ENCODE data around the gene TMTC3.
"Not testable (repeated sequence)": the region's sequence is repeated elsewhere in the genome, so short reads cannot be mapped to it uniquely, and the experiment has no call there.

The TMTC3 gene

GRCh38 chr12:88188180-88188579 lies 46.1 kb downstream of the TMTC3 start:
- Histone ChIP-seq H3K27ac (ENCODE audit: low read depth, low read length) (no peak overlapping the region), H3K4me1 (ENCODE audit: control insufficient read depth, insufficient read depth, low read length) (peaks cover 3% of the 10 kb centered on the region; the same call in 1 of the 2 replicates), H3K27me3 (ENCODE audit: control insufficient read depth, insufficient read depth, low read length) (no peaks in the 10 kb centered on the region), H3K4me3 (ENCODE audit: low read depth, low read length) (no peak overlapping the region), H3K9me3 (ENCODE audit: control insufficient read depth, insufficient read depth, low read depth, low read length) (peaks cover 5% of the 10 kb centered on the region; the same call in 1 of the 2 replicates), H3K9ac (ENCODE audit: low read length) (no peak overlapping the region), H3K36me3 (ENCODE audit: control insufficient read depth, insufficient read depth, low read length) (peaks cover 17% of the 10 kb centered on the region)

- Histone ChIP-seq H3K4me3 (ENCODE audit: low read depth, low read length) (no peak overlapping the region), H3K9me3 (ENCODE audit: control insufficient read depth, insufficient read depth, low read depth, low read length) (no peaks in the 10 kb centered on the region), H3K9ac (ENCODE audit: low read length) (no peak overlapping the region), H3K36me3 (ENCODE audit: control insufficient read depth, insufficient read depth, low read length) (peaks cover 10% of the 10 kb centered on the region), H3K4me1 (ENCODE audit: control insufficient read depth, insufficient read depth, low read length) (no peaks in the 10 kb centered on the region), H3K27me3 (ENCODE audit: control insufficient read depth, insufficient read depth, low read length) (no peaks in the 10 kb centered on the region), H3K27ac (ENCODE audit: low read depth, low read length) (no peak overlapping the region)
These were observed 50.3 kb downstream of the TMTC3 start for GRCh38 chr12:88192426-88192825.

DNA sequence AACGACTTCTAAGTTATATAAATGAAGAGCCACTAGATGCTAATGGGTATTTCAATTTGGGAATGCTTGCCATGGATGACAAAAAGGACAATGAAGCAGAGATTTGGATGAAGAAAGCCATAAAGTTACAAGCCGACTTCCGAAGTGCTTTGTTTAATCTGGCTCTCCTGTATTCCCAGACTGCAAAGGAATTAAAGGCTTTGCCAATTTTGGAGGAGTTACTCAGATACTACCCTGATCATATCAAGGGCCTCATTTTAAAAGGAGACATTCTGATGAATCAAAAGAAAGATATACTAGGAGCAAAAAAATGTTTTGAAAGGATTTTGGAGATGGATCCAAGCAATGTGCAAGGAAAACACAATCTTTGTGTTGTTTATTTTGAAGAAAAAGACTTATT lies 52.8 kb downstream of the TMTC3 start:
- Histone ChIP-seq H3K9ac (ENCODE audit: low read length) (no peak overlapping the region), H3K27ac (ENCODE audit: low read depth, low read length) (no peak overlapping the region), H3K4me3 (ENCODE audit: low read depth, low read length) (no peak overlapping the region), H3K27me3 (ENCODE audit: control insufficient read depth, insufficient read depth, low read length) (no peaks in the 10 kb centered on the region), H3K36me3 (ENCODE audit: control insufficient read depth, insufficient read depth, low read length) (peaks cover 10% of the 10 kb centered on the region), H3K4me1 (ENCODE audit: control insufficient read depth, insufficient read depth, low read length) (no peaks in the 10 kb centered on the region), H3K9me3 (ENCODE audit: control insufficient read depth, insufficient read depth, low read depth, low read length) (no peaks in the 10 kb centered on the region)

GRCh38 chr12:88200029-88200428 lies 57.9 kb downstream of the TMTC3 start:
- Histone ChIP-seq H3K36me3 (ENCODE audit: control insufficient read depth, insufficient read depth, low read length) (peaks cover 7% of the 10 kb centered on the region), H3K27ac (ENCODE audit: low read depth, low read length) (no peak overlapping the region), H3K9me3 (ENCODE audit: control insufficient read depth, insufficient read depth, low read depth, low read length) (peaks cover 19% of the 10 kb centered on the region), H3K27me3 (ENCODE audit: control insufficient read depth, insufficient read depth, low read length) (no peaks in the 10 kb centered on the region), H3K4me3 (ENCODE audit: low read depth, low read length) (no peak overlapping the region), H3K4me1 (ENCODE audit: control insufficient read depth, insufficient read depth, low read length) (no peaks in the 10 kb centered on the region), H3K9ac (ENCODE audit: low read length) (no peak overlapping the region)

DNA sequence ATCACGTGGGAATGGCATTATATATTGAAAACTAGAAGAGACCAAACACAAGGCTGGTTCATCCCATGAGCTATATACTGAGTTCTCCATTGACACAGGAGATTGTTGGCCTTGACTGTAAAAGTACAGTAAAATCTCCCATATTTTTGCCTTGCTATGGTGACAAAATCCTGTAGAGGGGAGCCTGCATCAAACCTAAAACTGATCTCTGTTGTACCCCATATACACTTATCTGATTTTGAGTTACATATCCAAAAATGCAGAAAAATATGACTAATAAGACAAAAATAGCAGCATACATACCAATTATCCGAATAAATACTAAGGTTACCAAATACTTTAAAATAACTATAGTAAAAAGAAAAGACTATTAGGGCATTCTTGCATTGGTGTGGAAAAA lies 60.4 kb downstream of the TMTC3 start:
- Histone ChIP-seq H3K4me1 (ENCODE audit: control insufficient read depth, insufficient read depth, low read length) (no peaks in the 10 kb centered on the region), H3K36me3 (ENCODE audit: control insufficient read depth, insufficient read depth, low read length) (no peaks in the 10 kb centered on the region), H3K27ac (ENCODE audit: low read depth, low read length) (no peak overlapping the region), H3K27me3 (ENCODE audit: control insufficient read depth, insufficient read depth, low read length) (no peaks in the 10 kb centered on the region), H3K9ac (ENCODE audit: low read length) (no peak overlapping the region), H3K9me3 (ENCODE audit: control insufficient read depth, insufficient read depth, low read depth, low read length) (peaks cover 27% of the 10 kb centered on the region), H3K4me3 (ENCODE audit: low read depth, low read length) (no peak overlapping the region)

GRCh38 chr12:88206601-88207000 lies 64.5 kb downstream of the TMTC3 start:
- no peaks in the 10 kb centered on the region for H3K27me3 ChIP-seq (ENCODE audit: control insufficient read depth, insufficient read depth, low read length)
- no peak overlapping the region for H3K9ac ChIP-seq (ENCODE audit: low read length)
- H3K36me3 ChIP-seq (ENCODE audit: control insufficient read depth, insufficient read depth, low read length), result no peaks in the 10 kb centered on the region
- peaks cover 46% of the 10 kb centered on the region for H3K9me3 ChIP-seq (ENCODE audit: control insufficient read depth, insufficient read depth, low read depth, low read length)
- H3K4me3 ChIP-seq (ENCODE audit: low read depth, low read length), result no peak overlapping the region
- no peak overlapping the region for H3K27ac ChIP-seq (ENCODE audit: low read depth, low read length)
- no peaks in the 10 kb centered on the region for H3K4me1 ChIP-seq (ENCODE audit: control insufficient read depth, insufficient read depth, low read length)

- no peak overlapping the region for H3K27ac ChIP-seq (ENCODE audit: low read depth, low read length)
- peaks cover 48% of the 10 kb centered on the region for H3K9me3 ChIP-seq (ENCODE audit: control insufficient read depth, insufficient read depth, low read depth, low read length)
- H3K27me3 ChIP-seq (ENCODE audit: control insufficient read depth, insufficient read depth, low read length), result no peaks in the 10 kb centered on the region
- H3K36me3 ChIP-seq (ENCODE audit: control insufficient read depth, insufficient read depth, low read length), result no peaks in the 10 kb centered on the region
- no peaks in the 10 kb centered on the region for H3K4me1 ChIP-seq (ENCODE audit: control insufficient read depth, insufficient read depth, low read length)
- H3K4me3 ChIP-seq (ENCODE audit: low read depth, low read length), result no peak overlapping the region
- H3K9ac ChIP-seq (ENCODE audit: low read length), result no peak overlapping the region
These were observed 66.0 kb downstream of the TMTC3 start for GRCh38 chr12:88207921-88208620.

DNA sequence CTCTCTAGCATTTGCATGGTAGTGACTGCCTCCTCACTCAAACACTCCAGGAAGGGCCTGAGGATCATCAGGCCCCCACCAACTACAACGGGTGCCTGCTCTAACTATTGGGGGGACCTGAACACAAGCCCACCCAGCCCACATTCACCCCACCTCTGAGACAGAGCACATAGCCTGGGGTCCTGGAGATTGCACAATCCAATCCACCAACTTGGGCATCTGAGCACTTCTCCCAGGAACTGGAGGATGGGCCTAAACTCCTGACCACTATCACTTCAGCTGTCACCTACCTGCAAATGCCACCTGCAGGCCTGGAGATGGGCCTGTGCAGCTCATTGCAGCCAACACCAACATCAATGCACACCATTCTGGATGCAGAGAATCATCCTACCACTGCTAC lies 66.6 kb downstream of the TMTC3 start:
- Histone ChIP-seq H3K27me3 (ENCODE audit: control insufficient read depth, insufficient read depth, low read length) (no peaks in the 10 kb centered on the region), H3K27ac (ENCODE audit: low read depth, low read length) (no peak overlapping the region), H3K9me3 (ENCODE audit: control insufficient read depth, insufficient read depth, low read depth, low read length) (peaks cover 43% of the 10 kb centered on the region), H3K36me3 (ENCODE audit: control insufficient read depth, insufficient read depth, low read length) (no peaks in the 10 kb centered on the region), H3K9ac (ENCODE audit: low read length) (no peak overlapping the region), H3K4me3 (ENCODE audit: low read depth, low read length) (no peak overlapping the region), H3K4me1 (ENCODE audit: control insufficient read depth, insufficient read depth, low read length) (no peaks in the 10 kb centered on the region)

DNA sequence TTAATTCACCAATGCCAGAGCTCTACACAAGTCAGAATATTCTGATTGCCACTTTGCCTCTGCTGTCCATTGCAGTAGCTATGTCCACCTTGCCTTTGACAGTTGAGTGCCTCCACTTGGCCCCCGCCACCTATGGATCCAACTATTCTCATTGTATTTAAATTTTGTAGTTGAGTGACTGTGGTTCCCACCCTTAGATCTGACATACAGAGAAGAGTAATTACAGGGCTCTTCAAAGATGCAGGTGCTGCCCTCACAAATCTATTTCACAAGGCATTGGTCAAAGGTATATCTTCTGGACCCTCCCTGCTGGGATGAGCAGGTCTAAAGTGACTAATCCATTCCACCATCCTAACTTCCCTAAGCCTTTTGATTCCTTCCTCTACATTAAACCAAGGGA lies 68.2 kb downstream of the TMTC3 start:
- H3K36me3 ChIP-seq (ENCODE audit: control insufficient read depth, insufficient read depth, low read length); H3K9ac ChIP-seq (ENCODE audit: low read length); H3K4me3 ChIP-seq (ENCODE audit: low read depth, low read length); H3K27me3 ChIP-seq (ENCODE audit: control insufficient read depth, insufficient read depth, low read length); H3K4me1 ChIP-seq (ENCODE audit: control insufficient read depth, insufficient read depth, low read length); H3K27ac ChIP-seq (ENCODE audit: low read depth, low read length): not testable (repeated sequence)
- peaks cover 36% of the 10 kb centered on the region for H3K9me3 ChIP-seq (ENCODE audit: control insufficient read depth, insufficient read depth, low read depth, low read length)

GRCh38 chr12:88218293-88218692 lies 76.2 kb downstream of the TMTC3 start:
- Histone ChIP-seq H3K36me3 (ENCODE audit: control insufficient read depth, insufficient read depth, low read length) (no peaks in the 10 kb centered on the region), H3K4me3 (ENCODE audit: low read depth, low read length) (no peak overlapping the region), H3K4me1 (ENCODE audit: control insufficient read depth, insufficient read depth, low read length) (no peaks in the 10 kb centered on the region), H3K27me3 (ENCODE audit: control insufficient read depth, insufficient read depth, low read length) (no peaks in the 10 kb centered on the region), H3K27ac (ENCODE audit: low read depth, low read length) (no peak overlapping the region), H3K9me3 (ENCODE audit: control insufficient read depth, insufficient read depth, low read depth, low read length) (peaks cover 28% of the 10 kb centered on the region), H3K9ac (ENCODE audit: low read length) (no peak overlapping the region)

GRCh38 chr12:88219861-88220260 lies 77.8 kb downstream of the TMTC3 start:
- Histone ChIP-seq H3K9me3 (ENCODE audit: control insufficient read depth, insufficient read depth, low read depth, low read length) (peaks cover 26% of the 10 kb centered on the region), H3K4me1 (ENCODE audit: control insufficient read depth, insufficient read depth, low read length) (no peaks in the 10 kb centered on the region), H3K27ac (ENCODE audit: low read depth, low read length) (no peak overlapping the region), H3K36me3 (ENCODE audit: control insufficient read depth, insufficient read depth, low read length) (no peaks in the 10 kb centered on the region), H3K9ac (ENCODE audit: low read length) (no peak overlapping the region), H3K27me3 (ENCODE audit: control insufficient read depth, insufficient read depth, low read length) (no peaks in the 10 kb centered on the region), H3K4me3 (ENCODE audit: low read depth, low read length) (no peak overlapping the region)

All from HUES6 (cell line).